Heart left ventricle (tissue), 16 donors: ENCODE data around the gene HSPB7. TPM values are rescaled to one million over a fixed set of nuclear protein-coding genes. Genes with fewer than 3 reads are reported as not detected.

Experiments
- ATAC-seq, 4 donors: fragments of 200-7000 bp; cut with Tn5 transposase; one replicate each; pipeline ENCODE4 v1.9.1; 2020 to 2022; ENCODE audit warnings: moderate library complexity in 4 of 4, mild to moderate bottlenecking in 3 of 4, moderate number of reproducible peaks in 1 of 4
- DNase-seq, 5 donors: peaks; one replicate each; pipeline ENCODE4 v3.0.0-alpha.2; 2020
- H3K27ac ChIP-seq, 12 donors: fragments of 200-600 bp; sonication (generic) in 4 of 12; one replicate each; pipeline versions ENCODE4 v1.5.0 to v1.8.0; 2016 to 2022; ENCODE audit warnings: mild to moderate bottlenecking in 2 of 12
- H3K27me3 ChIP-seq, 9 donors: fragments of 200-600 bp; sonication (generic) in 2 of 9; one replicate each; pipeline versions ENCODE4 v1.5.1 to v1.8.0; 2016 to 2022; ENCODE audit warnings: mild to moderate bottlenecking in 3 of 9
- H3K36me3 ChIP-seq, 9 donors: fragments of 200-600 bp; sonication (generic) in 2 of 9; one replicate each; pipeline versions ENCODE4 v1.5.0 to v1.8.0; 2018 to 2022; ENCODE audit warnings: mild to moderate bottlenecking in 2 of 9
- H3K4me1 ChIP-seq, 12 donors: fragments of 200-600 bp; sonication (generic) in 4 of 12; one replicate each; pipeline versions ENCODE4 v1.5.0 to v1.8.0; 2016 to 2022; ENCODE audit warnings: mild to moderate bottlenecking in 3 of 12
- H3K4me3 ChIP-seq, 12 donors: fragments of 200-600 bp; sonication (generic) in 4 of 12; one replicate each; pipeline versions ENCODE4 v1.5.0 to v1.8.0; 2017 to 2022; ENCODE audit warnings: mild to moderate bottlenecking in 9 of 12, moderate library complexity in 4 of 12
- H3K9me3 ChIP-seq, 12 donors: fragments of 200-600 bp; sonication (generic) in 4 of 12; one replicate each; pipeline versions ENCODE4 v1.5.0 to v1.8.0; 2016 to 2022; ENCODE audit warnings: mild to moderate bottlenecking in 1 of 12
- CTCF ChIP-seq, 12 donors: fragments of 200-600 bp; sonication (generic) in 4 of 12; IDR thresholded peaks; one replicate each; pipeline versions ENCODE4 v1.5.0 to v1.8.0; 2018 to 2022; ENCODE audit warnings: antibody characterized with exemption in 12 of 12, mild to moderate bottlenecking in 5 of 12
- POLR2A ChIP-seq, 2 donors: fragments of 450-650 bp; IDR thresholded peaks; one replicate each; pipeline ENCODE4 v1.6.1; 2017; ENCODE audit warnings: antibody characterized with exemption in 2 of 2, mild to moderate bottlenecking in 2 of 2, moderate library complexity in 2 of 2
- WGBS, 4 donors: extraction: QIAGEN DNeasy Blood & Tissue Kit in 2 of 4; methylation state at CpG; one replicate each; pipeline versions ENCODE4 v1.1.5 to v1.1.7; 2013 to 2018; 5-methylcytosine and 5-hydroxymethylcytosine counted together
- intact Hi-C, 10 donors: fragments of 100-400 bp; cut with DNase I; formaldehyde crosslinking; loops; one replicate each; pipeline versions ENCODE4 v1.11.1 to v1.14.2; 2022
- polyA plus RNA-seq, 2 donors: library from polyadenylated mRNA; stranded (reverse); fragments of 200-250 nt; gene quantifications; one replicate each; pipeline ENCODE4 v1.2.3, GENCODE V29; 2013
- total RNA-seq, 9 donors: library from RNA; depleted of rRNA in 2 of 9; stranded (reverse); fragments of >200 nt in 2 of 9; fragmentation: NEBNext Ultra II Directional in 3 of 9; extraction: Animal tissue kit (Norgen Biotek cat#: 25700) in 3 of 9; gene quantifications; one replicate each; pipeline versions ENCODE4 v1.1.0 to v1.2.4, GENCODE V29; 2016 to 2023
- donor health status: ischemic (EF 13 %, LVEDD 7.1; RV severe dilation, severe dysfunction).
- donor health status: healthy with polysubstance abuse.
- donor health status: DM: no; HTN: yes; CAD: no.
- donor health status: DM: no; HTN: no; CAD: no.
- donor health status: ischemic (EF 25% LVEDD 6.9; RV normal size, moderate dysfunction).
- donor health status: ischemic (EF 25% LVEDD 5.7; RV mildly dilated, moderate dysfunction).
- donor health status: healthy.
- donor health status: DM: yes; HTN: yes; CAD: no.
- donor health status: ischemic (EF 35%, LVEDD 5.7; RV mildly dilated, moderate dysfunction).
- donor health status: nonischemic (EF 11% LVEDD 7.7; RV severe dilation, severe dysfunction).
- donor health status: DM: yes; HTN: yes; CAD: no.
- donor health status: PGD.
- donor health status: ischemic (EF 29% LVEDD 5.4; RV normal size, mild dysfunction).
- donor health status: nonischemic (EF 23%, LVEDD 6.1; RV moderate dilation, normal function).

The HSPB7 gene
- total and polyA plus RNA-seq, 11 donors, result 2,598 to 10,910 (median 4,961) TPM

DNA sequence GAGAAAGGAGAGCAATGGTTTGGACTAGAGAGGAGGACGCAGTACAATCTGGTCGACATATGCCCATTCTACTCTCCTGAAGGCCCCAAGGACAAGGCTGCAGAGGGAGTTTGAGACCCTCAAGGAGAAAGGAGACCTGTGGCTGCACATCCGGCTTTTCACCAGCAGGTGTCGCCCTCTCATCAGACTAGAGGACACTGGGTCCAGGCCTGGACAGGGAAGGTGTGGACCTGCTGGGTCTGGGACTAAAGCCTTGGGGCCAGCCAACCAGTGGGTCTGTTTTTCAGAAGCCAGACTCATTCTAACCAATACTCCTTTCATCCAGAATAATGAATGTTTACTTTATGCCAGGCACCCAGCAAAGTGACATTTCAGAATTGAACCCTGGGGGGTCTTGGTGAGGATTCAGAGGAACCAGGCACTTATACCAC lies 8.8 kb downstream of the HSPB7 start:
- Histone ChIP-seq H3K27ac (no peak overlapping the region), H3K4me1 (peaks cover 0 to 22% (median 15%) of the 10 kb centered on the region in 12 donors), H3K4me3 (no peak overlapping the region), H3K27me3 (peaks cover 0 to 5% (median 0%) of the 10 kb centered on the region in 9 donors), H3K9me3 (no peaks in the 10 kb centered on the region), H3K36me3 (no peaks in the 10 kb centered on the region)
- ATAC-seq (peak in 2 of 4 donors; percentile 3 to 19), DNase-seq (peak; percentile 76 to 88 (median 79))
- WGBS, 4 donors, result 0 to 3% (median 1%) methylated on average over 4 of the region's 4 CpGs
- TF ChIP-seq POLR2A (IDR thresholded peaks at IDR 0.05) (no peak), CTCF (IDR thresholded peaks at IDR 0.05) (peak; percentile 94 to 99 (median 97))
- intact Hi-C loops, result loop anchor here (1.0 to 5.0 kb wide), 7 partner anchors 23 to 48 kb away; no protein-coding TSS in a partner anchor

DNA sequence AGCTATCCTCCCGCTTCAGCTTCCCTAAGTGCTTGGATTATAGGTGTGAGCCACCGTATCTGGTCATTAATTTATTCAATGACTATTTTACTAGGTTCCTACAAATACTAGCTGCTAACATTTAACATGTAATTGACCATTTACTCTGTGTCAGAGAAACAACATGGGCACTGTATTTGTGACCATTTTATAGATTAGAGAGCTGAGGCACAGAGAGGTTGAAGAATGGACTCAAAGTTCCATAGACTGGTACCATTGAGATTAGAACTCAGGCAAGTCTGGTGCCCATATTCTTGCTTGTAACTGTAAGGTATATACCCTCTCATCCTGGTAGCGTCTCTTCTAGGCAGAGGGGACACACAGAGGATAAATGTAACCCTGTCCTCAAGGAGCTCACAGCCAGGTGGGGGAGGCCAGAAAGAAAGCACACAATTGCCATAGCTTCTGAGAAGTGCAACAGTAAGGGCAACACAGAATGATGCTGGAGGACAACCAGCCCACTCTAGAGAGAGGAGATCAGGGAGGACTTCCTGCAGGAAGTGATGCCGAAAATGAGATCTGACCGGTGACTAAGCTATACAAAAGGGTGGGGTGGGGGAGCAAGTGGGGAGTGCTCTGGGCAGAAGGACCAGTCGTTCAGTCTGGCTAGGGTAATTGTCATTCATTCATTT lies 10.0 kb downstream of the HSPB7 start:
- H3K36me3 ChIP-seq, result no peaks in the 10 kb centered on the region
- ATAC-seq, result no peak
- WGBS, 4 donors, result 75 to 85% (median 83%) methylated on average over 6 of the region's 6 CpGs
- H3K4me1 ChIP-seq, result peaks cover 0 to 13% (median 5%) of the 10 kb centered on the region in 12 donors
- no peak overlapping the region for H3K4me3 ChIP-seq
- intact Hi-C loops, result loop anchor here in 6 of 10 donors (2.0 to 5.0 kb wide), 3 partner anchors 25 to 49 kb away; no protein-coding TSS in a partner anchor
- DNase-seq, result no peak
- no peaks in the 10 kb centered on the region for H3K27me3 ChIP-seq
- H3K9me3 ChIP-seq, result no peaks in the 10 kb centered on the region
- H3K27ac ChIP-seq, result no peak overlapping the region
- TF ChIP-seq POLR2A (IDR thresholded peaks at IDR 0.05) (no peak), CTCF (IDR thresholded peaks at IDR 0.05) (no peak)

DNA sequence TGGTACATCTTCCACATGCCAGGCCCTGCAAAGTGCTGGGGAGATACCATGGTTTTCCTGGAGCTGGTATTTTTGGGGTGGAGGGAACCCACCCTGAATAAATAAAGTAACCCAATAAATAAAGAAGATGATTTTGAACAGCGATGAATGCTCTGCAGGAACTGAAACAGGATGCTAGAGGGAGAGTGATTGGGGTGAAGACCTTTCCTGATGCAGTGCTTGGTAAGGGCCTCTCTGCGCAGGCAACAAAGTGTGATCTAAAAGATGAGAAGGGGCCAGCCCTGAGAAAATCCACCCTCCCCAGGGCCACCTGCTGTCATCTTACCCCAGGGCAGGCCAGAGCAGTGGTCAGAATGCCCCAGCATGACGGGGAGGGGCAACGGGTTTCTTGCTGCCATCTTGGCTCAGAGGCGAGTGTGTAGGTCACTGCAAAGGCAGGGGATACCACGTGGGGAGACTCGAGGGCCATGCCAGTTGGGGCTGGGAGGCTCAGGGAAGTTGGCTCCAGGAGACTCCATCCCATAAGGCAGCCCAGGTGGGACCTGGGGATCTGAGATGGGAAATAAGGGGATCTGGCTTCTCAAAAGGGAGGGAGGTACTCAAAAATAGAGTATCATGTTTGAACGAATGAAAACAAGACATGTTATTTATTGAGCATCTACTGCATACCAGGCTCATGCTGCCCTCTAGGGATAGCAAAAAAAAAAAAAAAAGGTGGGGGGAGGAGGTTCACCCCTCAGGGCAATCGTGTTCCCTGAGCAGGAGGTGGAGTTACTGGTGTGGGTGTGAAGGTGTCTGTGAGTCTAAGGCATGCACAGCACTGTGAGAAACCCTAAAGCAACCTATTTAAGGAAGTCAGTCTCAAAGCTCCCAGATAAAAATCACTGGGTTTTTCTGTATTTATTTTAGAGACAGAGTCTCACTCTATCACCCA lies 11.0 kb downstream of the HSPB7 start:
- TF ChIP-seq CTCF (IDR thresholded peaks at IDR 0.05) (peak in 1 of 12 donors; percentile 5), POLR2A (IDR thresholded peaks at IDR 0.05) (no peak)
- no peak overlapping the region for H3K4me3 ChIP-seq
- intact Hi-C loops, result loop anchor here in 2 of 10 donors (1.0 to 5.0 kb wide), 2 partner anchors 48 to 50 kb away; no protein-coding TSS in a partner anchor
- H3K36me3 ChIP-seq, result no peaks in the 10 kb centered on the region
- no peaks in the 10 kb centered on the region for H3K9me3 ChIP-seq
- H3K27ac ChIP-seq, result no peak overlapping the region
- H3K4me1 ChIP-seq, result peaks cover 0 to 5% (median 0%) of the 10 kb centered on the region in 12 donors
- no peak for DNase-seq
- H3K27me3 ChIP-seq, result no peaks in the 10 kb centered on the region
- 63 to 73% (median 66%) methylated on average over 9 of the region's 9 CpGs for WGBS, 4 donors
- no peak for ATAC-seq

DNA sequence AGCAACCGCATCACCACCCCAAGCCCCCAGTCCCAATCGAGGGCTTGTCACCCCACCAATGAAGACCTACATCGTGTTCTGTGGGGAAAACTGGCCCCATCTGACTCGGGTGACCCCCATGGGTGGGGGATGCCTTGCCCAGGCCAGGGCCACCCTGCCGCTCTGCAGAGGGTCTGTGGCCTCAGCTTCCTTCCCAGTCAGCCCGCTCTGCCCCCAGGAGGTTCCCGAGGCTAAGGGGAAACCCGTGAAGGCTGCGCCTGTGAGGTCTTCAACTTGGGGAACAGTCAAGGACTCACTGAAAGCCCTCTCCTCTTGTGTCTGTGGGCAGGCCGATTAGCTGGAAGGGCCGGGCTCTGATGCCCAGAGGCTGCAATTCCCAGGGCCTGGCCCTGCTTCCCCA lies 11.8 kb downstream of the HSPB7 start:
- H3K27ac ChIP-seq, result no peak overlapping the region
- no peaks in the 10 kb centered on the region for H3K27me3 ChIP-seq
- 85 to 100% (median 94%) methylated on average over 1 to 11 of the region's 11 CpGs for WGBS, 4 donors
- intact Hi-C loops, result loop anchor here in 2 of 10 donors (1.0 to 5.0 kb wide), 2 partner anchors 49 to 51 kb away; no protein-coding TSS in a partner anchor
- H3K9me3 ChIP-seq, result no peaks in the 10 kb centered on the region
- H3K4me1 ChIP-seq, result peaks cover 0 to 5% (median 0%) of the 10 kb centered on the region in 12 donors
- no peaks in the 10 kb centered on the region for H3K36me3 ChIP-seq
- DNase-seq (no peak), ATAC-seq (no peak)
- TF ChIP-seq POLR2A (IDR thresholded peaks at IDR 0.05), result no peak
- no peak for TF ChIP-seq CTCF (IDR thresholded peaks at IDR 0.05)
- H3K4me3 ChIP-seq, result no peak overlapping the region
